Activated effector memory CD4-positive, alpha-beta T cell treated with anti-CD3 and anti-CD28 coated beads, Interleukin-2, amount 50 U/mL, for 16 hours (primary cell): ENCODE data around the gene SUMF1.
"Not testable (repeated sequence)": the region's sequence is repeated elsewhere in the genome, so short reads cannot be mapped to it uniquely, and the experiment has no call there.

Experiments
- DNase-seq: peaks from one replicate; pipeline ENCODE4 v3.0.0-alpha.2; 2020

Gene SUMF1

GRCh38 chr3:4458961-4459360, 8.1 kb downstream of the SUMF1 start:
- DNase-seq: no peak

- not testable (repeated sequence) for DNase-seq
Measured at GRCh38 chr3:4456780-4457179, 10.3 kb downstream of the SUMF1 start.

- no peak for DNase-seq
Measured at GRCh38 chr3:4454142-4454541, 12.9 kb downstream of the SUMF1 start.

- no peak for DNase-seq
Measured at GRCh38 chr3:4449043-4449805, 17.8 kb downstream of the SUMF1 start.

GRCh38 chr3:4448187-4448586, 18.9 kb downstream of the SUMF1 start:
- DNase-seq: no peak

- DNase-seq: no peak
Measured at GRCh38 chr3:4447295-4447999, 19.6 kb downstream of the SUMF1 start.

GRCh38 chr3:4440951-4441350, 26.1 kb downstream of the SUMF1 start:
- no peak for DNase-seq

- DNase-seq: no peak
Measured at GRCh38 chr3:4438296-4438695, 28.8 kb downstream of the SUMF1 start.

GRCh38 chr3:4432259-4432658, 34.8 kb downstream of the SUMF1 start:
- DNase-seq: no peak

GRCh38 chr3:4429648-4430350, 37.3 kb downstream of the SUMF1 start:
- no peak for DNase-seq

GRCh38 chr3:4426782-4427344, 40.2 kb downstream of the SUMF1 start:
- no peak for DNase-seq

GRCh38 chr3:4426261-4426781, 40.7 kb downstream of the SUMF1 start:
- DNase-seq: no peak

- DNase-seq: no peak
Measured at GRCh38 chr3:4425707-4426106, 41.4 kb downstream of the SUMF1 start.

GRCh38 chr3:4425055-4425454, 42.0 kb downstream of the SUMF1 start:
- DNase-seq: no peak

GRCh38 chr3:4421121-4421520, 45.9 kb downstream of the SUMF1 start:
- no peak for DNase-seq

- DNase-seq: no peak
Measured at GRCh38 chr3:4419920-4420319, 47.1 kb downstream of the SUMF1 start.

- no peak for DNase-seq
Measured at GRCh38 chr3:4419386-4419785, 47.7 kb downstream of the SUMF1 start.

GRCh38 chr3:4418156-4418555, 48.9 kb downstream of the SUMF1 start:
- no peak for DNase-seq

- DNase-seq: no peak
Measured at GRCh38 chr3:4417449-4417848, 49.6 kb downstream of the SUMF1 start.

- DNase-seq: no peak
Measured at GRCh38 chr3:4416961-4417360, 50.1 kb downstream of the SUMF1 start.

- no peak for DNase-seq
Measured at GRCh38 chr3:4416427-4416945, 50.6 kb downstream of the SUMF1 start.

- no peak for DNase-seq
Measured at GRCh38 chr3:4413467-4413866, 53.6 kb downstream of the SUMF1 start.

GRCh38 chr3:4411833-4412232, 55.2 kb downstream of the SUMF1 start:
- no peak for DNase-seq
